ENCODE measurements around the gene SUCLG2. TPM values are rescaled to one million over a fixed set of nuclear protein-coding genes. Genes with fewer than 3 reads are reported as not detected.

Gene SUCLG2
- total RNA-seq, 1 donor from 2014 or later = 49.9 TPM

- no peak for DNase-seq (ENCODE audit: low read depth, low spot score)
These were observed 4.7 kb downstream of the SUCLG2 start for GRCh38 chr3:67649681-67650080.

- no peak for DNase-seq (ENCODE audit: low read depth, low spot score)
These were observed 5.7 kb downstream of the SUCLG2 start for GRCh38 chr3:67648701-67649100.

GRCh38 chr3:67648229-67648628 is 6.2 kb downstream of the SUCLG2 start:
- DNase-seq (ENCODE audit: low read depth, low spot score) = no peak

GRCh38 chr3:67647390-67647878 is 7.0 kb downstream of the SUCLG2 start:
- no peak for DNase-seq (ENCODE audit: low read depth, low spot score)

- DNase-seq (ENCODE audit: low read depth, low spot score) = no peak
These were observed 7.7 kb downstream of the SUCLG2 start for GRCh38 chr3:67646586-67647234.

GRCh38 chr3:67644827-67645226 is 9.6 kb downstream of the SUCLG2 start:
- DNase-seq (ENCODE audit: low read depth, low spot score) = no peak

- DNase-seq (ENCODE audit: low read depth, low spot score) = no peak
These were observed 11.7 kb downstream of the SUCLG2 start for GRCh38 chr3:67642734-67643133.

GRCh38 chr3:67642190-67642589 is 12.2 kb downstream of the SUCLG2 start:
- DNase-seq (ENCODE audit: low read depth, low spot score) = no peak

GRCh38 chr3:67641451-67641850 is 13.0 kb downstream of the SUCLG2 start:
- DNase-seq (ENCODE audit: low read depth, low spot score) = no peak

GRCh38 chr3:67640023-67640660 is 14.3 kb downstream of the SUCLG2 start:
- no peak for DNase-seq (ENCODE audit: low read depth, low spot score)

- DNase-seq (ENCODE audit: low read depth, low spot score) = no peak
These were observed 17.0 kb downstream of the SUCLG2 start for GRCh38 chr3:67637255-67637900.

- no peak for DNase-seq (ENCODE audit: low read depth, low spot score)
These were observed 18.6 kb downstream of the SUCLG2 start for GRCh38 chr3:67635806-67636205.

- DNase-seq (ENCODE audit: low read depth, low spot score) = no peak
These were observed 19.2 kb downstream of the SUCLG2 start for GRCh38 chr3:67635257-67635656.

GRCh38 chr3:67630666-67631362 is 23.6 kb downstream of the SUCLG2 start:
- DNase-seq (ENCODE audit: low read depth, low spot score) = no peak

GRCh38 chr3:67624687-67625086 is 29.7 kb downstream of the SUCLG2 start:
- no peak for DNase-seq (ENCODE audit: low read depth, low spot score)

GRCh38 chr3:67624078-67624477 is 30.3 kb downstream of the SUCLG2 start:
- DNase-seq (ENCODE audit: low read depth, low spot score) = no peak

GRCh38 chr3:67622652-67623051 is 31.8 kb downstream of the SUCLG2 start:
- no peak for DNase-seq (ENCODE audit: low read depth, low spot score)

- no peak for DNase-seq (ENCODE audit: low read depth, low spot score)
These were observed 33.5 kb downstream of the SUCLG2 start for GRCh38 chr3:67620869-67621268.

- no peak for DNase-seq (ENCODE audit: low read depth, low spot score)
These were observed 34.4 kb downstream of the SUCLG2 start for GRCh38 chr3:67619991-67620390.

GRCh38 chr3:67617518-67617917 is 36.9 kb downstream of the SUCLG2 start:
- DNase-seq (ENCODE audit: low read depth, low spot score) = no peak

GRCh38 chr3:67616046-67616445 is 38.4 kb downstream of the SUCLG2 start:
- DNase-seq (ENCODE audit: low read depth, low spot score) = no peak

GRCh38 chr3:67614195-67614594 is 40.2 kb downstream of the SUCLG2 start:
- peak; percentile 5 for DNase-seq (ENCODE audit: low read depth, low spot score)
